Left lung (tissue), 10 donors: ENCODE measurements around the gene ZDHHC16. TPM values are rescaled to one million over a fixed set of nuclear protein-coding genes. Genes with fewer than 3 reads are reported as not detected.

ENCODE experiments used
- ATAC-seq: fragments of 200-7000 bp; cut with Tn5 transposase; one replicate; pipeline ENCODE4 v1.9.1; 2020; ENCODE audit warnings: moderate library complexity
- DNase-seq, 4 donors: peaks; one replicate each; pipeline ENCODE4 v3.0.0-alpha.2; 2013 to 2020
- H3K27ac ChIP-seq, 2 donors: fragments of 200-600 bp; sonication (generic) in 1 of 2; one replicate each; pipeline versions ENCODE4 v1.5.0 to v1.8.0; 2020 to 2021
- H3K27me3 ChIP-seq, 2 donors: fragments of 200-600 bp; sonication (generic) in 1 of 2; one replicate each; pipeline versions ENCODE4 v1.5.0 to v1.8.0; 2020 to 2021
- H3K36me3 ChIP-seq, 2 donors: fragments of 200-600 bp; sonication (generic) in 1 of 2; one replicate each; pipeline versions ENCODE4 v1.5.0 to v1.8.0; 2020 to 2021
- H3K4me1 ChIP-seq, 2 donors: fragments of 200-600 bp; one replicate each; pipeline ENCODE4 v1.8.0; 2021
- H3K4me3 ChIP-seq, 2 donors: fragments of 200-600 bp; sonication (generic) in 1 of 2; one replicate each; pipeline versions ENCODE4 v1.5.0 to v1.8.0; 2020 to 2021; ENCODE audit warnings: mild to moderate bottlenecking in 1 of 2
- H3K9me3 ChIP-seq, 2 donors: fragments of 200-600 bp; sonication (generic) in 1 of 2; one replicate each; pipeline versions ENCODE4 v1.5.0 to v1.8.0; 2020 to 2021
- CTCF ChIP-seq, 2 donors: fragments of 200-600 bp; sonication (generic) in 1 of 2; IDR thresholded peaks; one replicate each; pipeline versions ENCODE4 v1.5.0 to v1.8.0; 2021; ENCODE audit warnings: antibody characterized with exemption in 2 of 2
- intact Hi-C, 2 donors: fragments of 100-400 bp; cut with DNase I; formaldehyde crosslinking; loops; one replicate each; pipeline versions ENCODE4 v1.11.2 to v1.14.2; 2022
- polyA plus RNA-seq, 6 donors: library from polyadenylated mRNA; unstranded; fragments of 120-200 nt; gene quantifications; one replicate each; pipeline ENCODE4 v1.2.1, GENCODE V29; 2013; ENCODE audit not compliant: insufficient read length in 6 of 6
- total RNA-seq, 2 donors: library from RNA; stranded (reverse); fragmentation: NEBNext Ultra II Directional; extraction: Animal tissue kit (Norgen Biotek cat#: 25700); gene quantifications; one replicate each; pipeline ENCODE4 v1.2.1, GENCODE V29; 2021
- donor health status: DM: no; HTN: yes; CAD: no.
- donor health status: DM: no; HTN: no; CAD: no.

The ZDHHC16 gene
- total and polyA plus RNA-seq, 8 donors: 44.8 to 65.2 (median 47.7) TPM

- no peaks in the 10 kb centered on the region for H3K27me3 ChIP-seq
- peaks cover 0 to 8% of the 10 kb centered on the region in 2 donors for H3K4me1 ChIP-seq
- no peak overlapping the region for H3K27ac ChIP-seq
- DNase-seq (no peak), ATAC-seq (no peak)
- no peak for TF ChIP-seq CTCF (IDR thresholded peaks at IDR 0.05)
- peaks cover 0 to 49% of the 10 kb centered on the region in 2 donors for H3K36me3 ChIP-seq
- intact Hi-C loops: no loop called here
- no peak overlapping the region for H3K4me3 ChIP-seq
- no peaks in the 10 kb centered on the region for H3K9me3 ChIP-seq
These were observed 37.5 kb downstream of the ZDHHC16 start for GRCh38 chr10:97483506-97483905.

GRCh38 chr10:97483921-97484320 lies 37.9 kb downstream of the ZDHHC16 start:
- ATAC-seq (no peak), DNase-seq (no peak)
- Histone ChIP-seq H3K36me3 (peaks cover 0 to 45% of the 10 kb centered on the region in 2 donors), H3K9me3 (no peaks in the 10 kb centered on the region), H3K27ac (no peak overlapping the region), H3K4me3 (no peak overlapping the region), H3K4me1 (peaks cover 0 to 12% of the 10 kb centered on the region in 2 donors), H3K27me3 (no peaks in the 10 kb centered on the region)
- TF ChIP-seq CTCF (IDR thresholded peaks at IDR 0.05): no peak
- intact Hi-C loops: no loop called here

- no peak for TF ChIP-seq CTCF (IDR thresholded peaks at IDR 0.05)
- ATAC-seq: no peak
- intact Hi-C loops: no loop called here
These were observed 39.8 kb downstream of the ZDHHC16 start for GRCh38 chr10:97485647-97486281.

GRCh38 chr10:97490592-97490991 lies 44.6 kb downstream of the ZDHHC16 start:
- Histone ChIP-seq H3K36me3 (peaks cover 0 to 6% of the 10 kb centered on the region in 2 donors), H3K27ac (peak overlapping the region; percentile 21 to 61), H3K4me1 (peaks cover 22 to 48% of the 10 kb centered on the region in 2 donors), H3K27me3 (no peaks in the 10 kb centered on the region), H3K4me3 (no peak overlapping the region), H3K9me3 (no peaks in the 10 kb centered on the region)
- TF ChIP-seq CTCF (IDR thresholded peaks at IDR 0.05): no peak
- DNase-seq: peak in 1 of 4 donors; percentile 65
- intact Hi-C loops: no loop called here
- ATAC-seq: peak; percentile 91

More at GRCh38 chr10:97485647-97486281, 39.8 kb downstream of the ZDHHC16 start:
- no peak for DNase-seq
- Histone ChIP-seq H3K9me3 (no peaks in the 10 kb centered on the region), H3K27ac (no peak overlapping the region), H3K36me3 (peaks cover 0 to 26% of the 10 kb centered on the region in 2 donors), H3K4me3 (no peak overlapping the region), H3K27me3 (no peaks in the 10 kb centered on the region), H3K4me1 (peaks cover 9 to 31% of the 10 kb centered on the region in 2 donors)

- H3K9me3 ChIP-seq: no peaks in the 10 kb centered on the region
- H3K36me3 ChIP-seq: peaks cover 0 to 6% of the 10 kb centered on the region in 2 donors
- H3K27me3 ChIP-seq: no peaks in the 10 kb centered on the region
- DNase-seq: no peak
- H3K4me1 ChIP-seq: peaks cover 35 to 60% of the 10 kb centered on the region in 2 donors
- no peak overlapping the region for H3K27ac ChIP-seq
- intact Hi-C loops: no loop called here
- TF ChIP-seq CTCF (IDR thresholded peaks at IDR 0.05): no peak
- no peak for ATAC-seq
- H3K4me3 ChIP-seq: no peak overlapping the region
These were observed 48.2 kb downstream of the ZDHHC16 start for GRCh38 chr10:97494151-97494550.
